ENCODE measurements around the gene WDR93.

WDR93 gene

GRCh38 chr15:89745768-89746167 lies 55.2 kb downstream of the WDR93 start:
- H3K27me3 ChIP-seq (replicated peaks in 2 of 5; ENCODE audit: control insufficient read depth in 4 of 5, insufficient read depth in 5 of 5, low read length in 4 of 5): peaks cover 0 to 2% (median 0%) of the 10 kb centered on the region in 5 experiments
- no peak for DNase-seq
- no CpG with 5 or more reads among the region's 1 CpG for WGBS (ENCODE audit: insufficient coverage)
- no peaks in the 10 kb centered on the region for H3K9me3 ChIP-seq (ENCODE audit: control extremely low read depth in 1 of 5, control insufficient read depth in 4 of 5, insufficient read depth in 2 of 5, low read depth in 1 of 5, low read length in 4 of 5)
- no peak overlapping the region for H3K4me3 ChIP-seq (ENCODE audit: control insufficient read depth in 1 of 7, extremely low read depth in 1 of 7, insufficient read depth in 4 of 7, low read depth in 2 of 7, low read length in 6 of 7)
- CTCF ChIA-PET: interaction anchor here (0.9 kb wide), 1 partner anchor 19 kb away, joined by 3 read pairs; no protein-coding TSS in a partner anchor
- H3K27ac ChIP-seq (ENCODE audit: insufficient read depth in 1 of 2, low read depth in 1 of 2, low read length in 2 of 2, poor library complexity in 1 of 2, severe bottlenecking in 2 of 2): no peak overlapping the region
- no peaks in the 10 kb centered on the region for H3K36me3 ChIP-seq (ENCODE audit: control insufficient read depth in 4 of 4, insufficient read depth in 4 of 4, low read length in 3 of 4)
- POLR2A ChIA-PET: no interaction called here
- H3K4me1 ChIP-seq (ENCODE audit: control extremely low read depth in 1 of 4, control insufficient read depth in 4 of 4, insufficient read depth in 4 of 4, low read length in 3 of 4): peaks cover 0 to 15% (median 8%) of the 10 kb centered on the region in 4 experiments

- no peaks in the 10 kb centered on the region for H3K36me3 ChIP-seq (ENCODE audit: control insufficient read depth in 4 of 4, insufficient read depth in 4 of 4, low read length in 3 of 4)
- ChIA-PET POLR2A (no interaction called here), CTCF (interaction anchor here (1.5 kb wide), 1 partner anchor 129 kb away, joined by 6 read pairs; no protein-coding TSS in a partner anchor)
- no CpG with 5 or more reads among the region's 9 CpGs for WGBS (ENCODE audit: insufficient coverage)
- peaks cover 0 to 18% (median 12%) of the 10 kb centered on the region in 4 experiments for H3K4me1 ChIP-seq (ENCODE audit: control extremely low read depth in 1 of 4, control insufficient read depth in 4 of 4, insufficient read depth in 4 of 4, low read length in 3 of 4)
- DNase-seq: no peak
- H3K27ac ChIP-seq (ENCODE audit: insufficient read depth in 1 of 2, low read depth in 1 of 2, low read length in 2 of 2, poor library complexity in 1 of 2, severe bottlenecking in 2 of 2): no peak overlapping the region
- no peaks in the 10 kb centered on the region for H3K9me3 ChIP-seq (ENCODE audit: control extremely low read depth in 1 of 5, control insufficient read depth in 4 of 5, insufficient read depth in 2 of 5, low read depth in 1 of 5, low read length in 4 of 5)
- no peak overlapping the region for H3K4me3 ChIP-seq (ENCODE audit: control insufficient read depth in 1 of 7, extremely low read depth in 1 of 7, insufficient read depth in 4 of 7, low read depth in 2 of 7, low read length in 6 of 7)
- peaks cover 0 to 2% (median 0%) of the 10 kb centered on the region in 5 experiments for H3K27me3 ChIP-seq (replicated peaks in 2 of 5; ENCODE audit: control insufficient read depth in 4 of 5, insufficient read depth in 5 of 5, low read length in 4 of 5)
Measured at GRCh38 chr15:89746386-89746780, 55.8 kb downstream of the WDR93 start.

GRCh38 chr15:89747708-89748682 lies 57.4 kb downstream of the WDR93 start:
- H3K4me3 ChIP-seq (ENCODE audit: control insufficient read depth in 1 of 7, extremely low read depth in 1 of 7, insufficient read depth in 4 of 7, low read depth in 2 of 7, low read length in 6 of 7): no peak overlapping the region
- CTCF ChIA-PET: interaction anchor here (1.1 to 1.6 kb wide), 3 partner anchors 13 to 128 kb away, joined by 3 to 6 read pairs (median 4); no protein-coding TSS in a partner anchor
- H3K27me3 ChIP-seq (replicated peaks in 2 of 5; ENCODE audit: control insufficient read depth in 4 of 5, insufficient read depth in 5 of 5, low read length in 4 of 5): peaks cover 0 to 2% (median 0%) of the 10 kb centered on the region in 5 experiments
- no peaks in the 10 kb centered on the region for H3K36me3 ChIP-seq (ENCODE audit: control insufficient read depth in 4 of 4, insufficient read depth in 4 of 4, low read length in 3 of 4)
- WGBS (ENCODE audit: insufficient coverage): 89% methylated on average over 21 of the region's 28 CpGs
- H3K27ac ChIP-seq (ENCODE audit: insufficient read depth in 1 of 2, low read depth in 1 of 2, low read length in 2 of 2, poor library complexity in 1 of 2, severe bottlenecking in 2 of 2): no peak overlapping the region
- peaks cover 0 to 19% (median 14%) of the 10 kb centered on the region in 4 experiments for H3K4me1 ChIP-seq (ENCODE audit: control extremely low read depth in 1 of 4, control insufficient read depth in 4 of 4, insufficient read depth in 4 of 4, low read length in 3 of 4)
- DNase-seq: no peak
- no peaks in the 10 kb centered on the region for H3K9me3 ChIP-seq (ENCODE audit: control extremely low read depth in 1 of 5, control insufficient read depth in 4 of 5, insufficient read depth in 2 of 5, low read depth in 1 of 5, low read length in 4 of 5)
- POLR2A ChIA-PET: interaction anchor here (0.6 kb wide), 1 partner anchor 22 kb away, joined by 3 read pairs; no protein-coding TSS in a partner anchor

- POLR2A ChIA-PET: no interaction called here
- CTCF ChIA-PET: interaction anchor here (1.1 to 1.9 kb wide), 5 partner anchors 9 to 145 kb away, joined by 3 to 9 read pairs (median 3); partner anchors contain the start of gene AP3S2
- Histone ChIP-seq H3K27ac (ENCODE audit: insufficient read depth in 1 of 2, low read depth in 1 of 2, low read length in 2 of 2, poor library complexity in 1 of 2, severe bottlenecking in 2 of 2) (no peak overlapping the region), H3K4me3 (ENCODE audit: control insufficient read depth in 1 of 7, extremely low read depth in 1 of 7, insufficient read depth in 4 of 7, low read depth in 2 of 7, low read length in 6 of 7) (no peak overlapping the region), H3K9me3 (ENCODE audit: control extremely low read depth in 1 of 5, control insufficient read depth in 4 of 5, insufficient read depth in 2 of 5, low read depth in 1 of 5, low read length in 4 of 5) (no peaks in the 10 kb centered on the region), H3K27me3 (replicated peaks in 2 of 5; ENCODE audit: control insufficient read depth in 4 of 5, insufficient read depth in 5 of 5, low read length in 4 of 5) (peaks cover 0 to 2% (median 0%) of the 10 kb centered on the region in 5 experiments), H3K4me1 (ENCODE audit: control extremely low read depth in 1 of 4, control insufficient read depth in 4 of 4, insufficient read depth in 4 of 4, low read length in 3 of 4) (peaks cover 0 to 19% (median 14%) of the 10 kb centered on the region in 4 experiments), H3K36me3 (ENCODE audit: control insufficient read depth in 4 of 4, insufficient read depth in 4 of 4, low read length in 3 of 4) (no peaks in the 10 kb centered on the region)
- WGBS (ENCODE audit: insufficient coverage): 90% methylated on average over 5 of the region's 7 CpGs
- DNase-seq: no peak
Measured at GRCh38 chr15:89749054-89749453, 58.4 kb downstream of the WDR93 start.

GRCh38 chr15:89749526-89749925 lies 58.9 kb downstream of the WDR93 start:
- CTCF ChIA-PET: interaction anchor here (0.6 to 1.9 kb wide), 5 partner anchors 9 to 144 kb away, joined by 3 to 9 read pairs (median 3); partner anchors contain the start of gene AP3S2
- Histone ChIP-seq H3K36me3 (ENCODE audit: control insufficient read depth in 4 of 4, insufficient read depth in 4 of 4, low read length in 3 of 4) (no peaks in the 10 kb centered on the region), H3K4me1 (ENCODE audit: control extremely low read depth in 1 of 4, control insufficient read depth in 4 of 4, insufficient read depth in 4 of 4, low read length in 3 of 4) (peaks cover 0 to 19% (median 14%) of the 10 kb centered on the region in 4 experiments), H3K9me3 (ENCODE audit: control extremely low read depth in 1 of 5, control insufficient read depth in 4 of 5, insufficient read depth in 2 of 5, low read depth in 1 of 5, low read length in 4 of 5) (no peaks in the 10 kb centered on the region), H3K4me3 (ENCODE audit: control insufficient read depth in 1 of 7, extremely low read depth in 1 of 7, insufficient read depth in 4 of 7, low read depth in 2 of 7, low read length in 6 of 7) (peak overlapping the region in 4 of 7 experiments; percentile 61 to 80 (median 74)), H3K27ac (ENCODE audit: insufficient read depth in 1 of 2, low read depth in 1 of 2, low read length in 2 of 2, poor library complexity in 1 of 2, severe bottlenecking in 2 of 2) (no peak overlapping the region), H3K27me3 (replicated peaks in 2 of 5; ENCODE audit: control insufficient read depth in 4 of 5, insufficient read depth in 5 of 5, low read length in 4 of 5) (peaks cover 0 to 2% (median 0%) of the 10 kb centered on the region in 5 experiments)
- WGBS (ENCODE audit: insufficient coverage): no CpG with 5 or more reads among the region's 4 CpGs
- no peak for DNase-seq
- POLR2A ChIA-PET: no interaction called here

- Histone ChIP-seq H3K4me3 (ENCODE audit: control insufficient read depth in 1 of 7, extremely low read depth in 1 of 7, insufficient read depth in 4 of 7, low read depth in 2 of 7, low read length in 6 of 7) (peak overlapping the region; percentile 41 to 80 (median 67)), H3K4me1 (ENCODE audit: control extremely low read depth in 1 of 4, control insufficient read depth in 4 of 4, insufficient read depth in 4 of 4, low read length in 3 of 4) (peaks cover 0 to 19% (median 14%) of the 10 kb centered on the region in 4 experiments), H3K36me3 (ENCODE audit: control insufficient read depth in 4 of 4, insufficient read depth in 4 of 4, low read length in 3 of 4) (no peaks in the 10 kb centered on the region), H3K27me3 (replicated peaks in 2 of 5; ENCODE audit: control insufficient read depth in 4 of 5, insufficient read depth in 5 of 5, low read length in 4 of 5) (peaks cover 0 to 2% (median 0%) of the 10 kb centered on the region in 5 experiments), H3K9me3 (ENCODE audit: control extremely low read depth in 1 of 5, control insufficient read depth in 4 of 5, insufficient read depth in 2 of 5, low read depth in 1 of 5, low read length in 4 of 5) (no peaks in the 10 kb centered on the region), H3K27ac (ENCODE audit: insufficient read depth in 1 of 2, low read depth in 1 of 2, low read length in 2 of 2, poor library complexity in 1 of 2, severe bottlenecking in 2 of 2) (no peak overlapping the region)
- ChIA-PET POLR2A (interaction anchor here (0.6 kb wide), 1 partner anchor 321 kb away, joined by 5 read pairs; no protein-coding TSS in a partner anchor), CTCF (interaction anchor here (0.6 to 3.7 kb wide), 7 partner anchors 10 to 144 kb away, joined by 3 to 26 read pairs (median 3); partner anchors contain the start of gene AP3S2)
- DNase-seq: peak in 2 of 3 donors; percentile 36 to 52
- WGBS (ENCODE audit: insufficient coverage): 2% methylated on average over 41 of the region's 41 CpGs
Measured at GRCh38 chr15:89749951-89750559, 59.4 kb downstream of the WDR93 start.
